HCEC 1CT (cell line): ENCODE measurements around the gene MACROH2A1.
"Not testable (repeated sequence)": the region's sequence is repeated elsewhere in the genome, so short reads cannot be mapped to it uniquely, and the experiment has no call there.

Source experiments
- DNase-seq: peaks from one replicate; pipeline ENCODE4 v3.0.0-alpha.2; 2017

Gene MACROH2A1

GRCh38 chr5:135375040-135375793 lies 23.8 kb downstream of the MACROH2A1 start:
- no peak for DNase-seq

DNA sequence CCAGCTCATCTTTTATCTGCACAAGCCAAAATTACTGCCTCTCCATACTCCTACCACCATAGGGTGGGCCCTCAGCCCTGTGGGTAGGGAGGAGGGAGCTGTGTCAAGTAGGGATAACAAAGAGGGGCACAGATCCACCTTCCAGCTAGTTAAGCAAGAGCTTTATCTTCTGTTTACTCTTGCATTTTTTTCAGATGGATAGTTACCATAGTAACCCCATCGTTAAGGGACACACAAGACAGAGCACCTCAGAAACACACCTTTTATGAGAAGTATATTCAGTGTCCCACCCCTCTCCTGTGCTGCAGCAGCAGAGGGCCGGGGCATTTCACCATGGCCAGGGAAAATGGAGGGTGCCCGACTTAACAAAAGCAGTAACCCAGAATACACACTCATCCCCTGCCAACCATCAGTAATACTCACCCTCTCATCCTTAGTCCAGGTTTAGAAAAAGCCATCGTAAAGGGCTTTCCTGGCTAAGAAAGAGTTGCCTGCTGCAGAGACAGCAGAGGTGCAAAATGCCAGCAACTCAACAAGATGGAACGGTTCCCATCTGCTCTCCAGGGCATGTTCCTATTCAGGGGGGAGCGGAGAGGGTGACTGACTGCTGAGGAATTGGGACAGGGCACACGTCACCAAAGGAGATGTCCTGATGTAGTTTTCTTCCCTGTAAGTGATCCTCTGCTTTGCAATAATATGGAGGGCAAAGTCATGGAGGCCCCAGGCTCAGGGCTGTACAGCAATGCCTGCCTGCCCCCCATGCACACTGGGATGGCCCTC lies 25.1 kb downstream of the MACROH2A1 start:
- no peak for DNase-seq

GRCh38 chr5:135372654-135373381 lies 26.2 kb downstream of the MACROH2A1 start:
- DNase-seq, result no peak

- peak; percentile 47 for DNase-seq
Observed at GRCh38 chr5:135371622-135372232, 27.3 kb downstream of the MACROH2A1 start.

DNA sequence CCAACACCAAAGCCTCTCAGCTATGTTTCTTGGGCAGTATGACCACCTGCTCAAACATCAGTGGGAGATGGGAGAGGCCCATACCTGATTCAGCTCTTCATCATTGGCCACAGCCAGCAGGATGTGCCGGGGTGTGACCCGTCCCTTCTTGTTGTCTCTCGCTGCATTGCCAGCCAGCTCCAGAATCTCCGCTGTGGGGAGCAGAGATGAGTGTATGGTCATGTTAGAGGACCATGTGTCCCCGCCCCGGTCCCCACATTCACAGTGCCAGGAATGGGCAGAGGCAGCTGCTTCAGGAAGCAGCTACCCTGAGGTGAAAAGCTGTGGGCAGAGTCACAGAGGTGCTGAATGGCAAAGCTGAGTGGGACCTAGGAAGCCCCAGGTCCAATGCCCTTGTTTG lies 29.1 kb downstream of the MACROH2A1 start:
- DNase-seq, result no peak

DNA sequence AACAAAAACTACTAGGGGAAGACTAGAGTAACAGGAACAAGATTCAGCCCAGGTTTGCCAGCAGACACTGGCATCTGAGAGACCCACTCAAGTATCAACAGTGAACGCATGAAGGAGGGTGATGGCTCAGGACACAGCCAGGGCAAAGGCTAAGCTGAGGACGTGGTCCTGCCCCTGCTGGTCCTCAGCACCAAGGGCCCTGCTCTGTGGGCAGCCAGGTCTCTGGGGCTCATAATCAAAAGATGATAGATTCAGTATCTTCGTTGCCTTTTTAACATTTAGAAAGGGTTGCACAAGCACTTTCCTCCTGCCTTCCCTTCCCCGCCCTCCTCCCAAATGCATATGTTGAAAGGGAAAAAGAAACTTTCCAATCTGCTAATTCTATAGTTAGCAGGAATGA lies 31.5 kb downstream of the MACROH2A1 start:
- no peak for DNase-seq

DNA sequence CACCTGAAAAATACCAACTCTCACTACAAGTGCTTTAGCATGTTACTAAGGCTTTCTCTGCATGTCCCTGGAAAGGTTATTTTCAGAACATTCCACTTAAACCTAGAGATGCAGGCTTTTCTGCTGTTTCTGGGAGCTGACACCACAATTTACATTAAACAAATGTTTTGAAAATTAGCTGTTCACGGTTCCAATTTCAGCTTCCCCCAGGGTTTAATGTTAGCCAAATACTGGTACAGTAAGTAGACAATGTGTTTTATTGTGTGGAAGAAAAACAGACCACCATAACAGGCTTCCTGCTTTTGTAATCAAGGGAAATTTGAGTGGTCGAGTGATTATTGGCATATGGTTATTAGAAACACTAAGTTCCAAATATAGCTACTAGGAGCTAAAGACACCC lies 32.0 kb downstream of the MACROH2A1 start:
- no peak for DNase-seq

DNA sequence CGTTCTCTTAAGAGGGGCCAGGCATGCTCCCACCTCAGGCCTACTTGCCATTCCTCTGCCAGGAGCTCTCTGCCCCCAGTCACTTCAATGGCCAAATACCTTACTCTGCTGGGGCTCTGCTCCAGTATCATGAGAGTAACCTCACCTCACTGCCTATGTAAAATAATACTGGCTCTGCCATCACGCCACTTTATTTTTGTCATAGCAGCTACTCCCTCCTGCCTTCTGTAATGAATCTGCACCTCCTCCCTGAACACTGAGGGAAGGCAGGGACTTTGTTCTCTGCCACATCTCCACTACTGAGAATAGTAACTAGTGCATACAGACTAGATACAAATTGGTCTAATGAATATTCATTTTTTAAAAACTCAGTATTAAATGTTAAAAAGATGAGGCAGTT lies 33.8 kb downstream of the MACROH2A1 start:
- no peak for DNase-seq

GRCh38 chr5:135364421-135365262 lies 34.4 kb downstream of the MACROH2A1 start:
- no peak for DNase-seq

DNA sequence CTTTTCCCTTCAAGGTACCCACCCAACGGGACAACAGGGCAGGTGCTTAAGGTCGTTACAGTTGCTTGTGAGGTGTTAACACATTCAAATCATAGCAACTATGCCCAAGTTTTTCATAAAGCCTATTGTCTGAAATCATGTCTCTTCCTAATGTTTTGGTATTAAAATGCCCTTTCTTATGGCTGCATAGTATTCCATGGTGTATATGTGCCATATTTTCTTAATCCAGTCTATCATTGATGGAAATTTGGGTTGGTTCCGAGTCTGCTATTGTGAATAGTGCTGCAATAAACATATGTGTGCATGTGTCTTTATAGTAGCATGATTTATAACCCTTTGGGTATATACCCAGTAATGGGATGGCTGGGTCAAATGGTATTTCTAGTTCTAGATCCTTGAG lies 35.7 kb downstream of the MACROH2A1 start:
- not testable (repeated sequence) for DNase-seq

- no peak for DNase-seq
Observed at GRCh38 chr5:135362102-135362501, 36.9 kb downstream of the MACROH2A1 start.

- no peak for DNase-seq
Observed at GRCh38 chr5:135360278-135361274, 38.5 kb downstream of the MACROH2A1 start.

DNA sequence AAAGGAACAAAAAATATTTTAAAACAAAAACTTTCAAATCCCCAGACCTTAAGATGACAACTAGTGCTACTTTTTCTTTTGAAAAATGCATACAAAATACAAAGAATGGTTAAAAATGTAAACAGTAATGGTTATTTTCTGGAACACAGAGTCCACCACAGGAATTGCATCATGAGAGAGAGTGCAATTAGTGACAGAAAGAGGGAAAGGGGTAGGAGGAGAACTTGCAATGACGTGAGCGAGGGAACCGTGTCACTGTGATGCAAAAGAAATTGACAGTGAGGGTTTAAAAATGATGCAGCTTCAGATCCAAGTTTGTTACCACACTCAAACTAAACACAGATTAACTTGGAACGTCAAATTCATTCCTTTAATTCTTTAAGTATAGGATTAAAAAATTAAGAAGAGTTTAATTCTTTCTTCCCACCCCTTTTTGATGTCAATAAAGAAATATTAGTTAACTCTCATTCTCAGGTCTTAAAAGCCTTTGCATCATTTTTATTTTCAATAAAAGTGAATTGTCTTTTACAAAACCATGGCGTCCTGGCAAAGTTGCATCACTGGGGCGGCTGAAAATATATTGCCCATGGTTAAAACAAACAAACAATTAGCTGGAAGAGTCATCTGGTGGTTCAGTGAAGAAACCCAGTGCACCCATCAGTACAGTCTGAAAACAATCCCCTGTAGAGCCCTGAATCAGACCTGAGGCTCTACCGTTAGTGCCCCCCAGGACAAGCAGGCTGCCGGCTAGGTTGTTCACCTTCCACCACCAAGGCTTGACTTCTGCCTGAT lies 39.5 kb downstream of the MACROH2A1 start:
- DNase-seq, result peak; percentile 31

DNA sequence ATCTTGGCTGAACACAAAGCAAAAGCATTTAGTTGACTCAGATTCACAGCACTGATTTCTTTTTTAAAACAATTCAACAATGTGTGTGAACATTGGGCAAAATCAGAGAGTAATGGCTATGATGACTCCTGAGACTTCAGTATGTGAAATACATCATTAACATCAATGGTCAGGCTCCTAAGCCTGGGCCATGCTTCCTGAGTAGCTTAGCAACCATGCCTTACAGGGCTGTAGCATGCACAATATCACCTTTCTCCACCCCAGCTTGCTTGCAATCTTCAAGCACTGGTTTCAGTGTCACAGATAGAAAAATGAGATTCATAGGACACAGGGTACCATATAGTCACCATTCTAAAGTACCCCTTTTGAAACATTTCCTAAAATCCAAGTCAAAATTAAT lies 41.3 kb downstream of the MACROH2A1 start:
- no peak for DNase-seq

- DNase-seq, result peak; percentile 59
Observed at GRCh38 chr5:135356522-135357318, 42.3 kb downstream of the MACROH2A1 start.

DNA sequence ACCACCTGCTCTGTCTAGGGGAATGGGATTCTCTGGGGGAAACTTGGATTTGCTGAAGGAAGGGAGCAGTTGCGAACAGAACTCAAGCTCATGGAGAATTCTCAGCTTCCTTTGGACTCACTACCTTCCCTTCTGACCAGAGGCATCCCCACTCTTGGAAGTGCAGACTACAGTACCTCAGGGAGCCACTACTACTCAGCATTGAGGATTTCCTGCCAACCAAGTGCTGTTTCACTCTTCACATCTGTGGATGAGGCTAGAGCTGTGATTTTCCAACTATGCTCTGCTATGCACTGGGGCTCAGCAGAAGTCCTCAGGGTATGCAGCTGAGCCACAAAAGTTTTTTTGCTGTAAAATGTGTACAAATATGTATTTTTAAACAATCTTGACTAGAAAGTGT lies 43.9 kb downstream of the MACROH2A1 start:
- peak; percentile 43 for DNase-seq

GRCh38 chr5:135353952-135354721 lies 44.9 kb downstream of the MACROH2A1 start:
- peak; percentile 90 for DNase-seq

GRCh38 chr5:135350536-135350935 lies 48.5 kb downstream of the MACROH2A1 start:
- DNase-seq, result no peak
